Activated naive CD8-positive, alpha-beta T cell treated with anti-CD3 and anti-CD28 coated beads, Interleukin-2, amount 10 ng/mL, durations not matched to agents 7 days and 5 days (primary cell): Measurements from ENCODE around the gene ADAM17. TPM values are rescaled to one million over a fixed set of nuclear protein-coding genes. Genes with fewer than 3 reads are reported as not detected.
A peak's percentile ranks its signal among the peaks of the same experiment; 100 is the strongest.

Source experiments
- ATAC-seq: fragments of 150-1000 bp; cut with Tn5 transposase; one replicate; pipeline ENCODE4 v1.10.0; 2021; ENCODE audit warnings: low read depth, moderate library complexity
- POLR2A ChIA-PET: fragments of 350-600 bp; sonication (Branson Sonifier 250); formaldehyde crosslinking; loops from one replicate; lab custom pipeline; 2021; ENCODE audit warnings: antibody characterized with exemption; lab: Charles Lee
- DNase-seq: peaks from one replicate; pipeline ENCODE4 v3.0.0; 2021
- H3K27ac Mint-ChIP-seq: one replicate; pipeline ENCODE4 v1.8.0; 2022; ENCODE audit warnings: mild to moderate bottlenecking, mixed read lengths
- H3K27me3 Mint-ChIP-seq: one replicate; pipeline ENCODE4 v1.8.0; 2022; ENCODE audit warnings: mild to moderate bottlenecking, moderate library complexity, mixed read lengths
- H3K36me3 Mint-ChIP-seq: one replicate; pipeline ENCODE4 v1.8.0; 2021; ENCODE audit warnings: mild to moderate bottlenecking, mixed read lengths
- H3K4me1 Mint-ChIP-seq: one replicate; pipeline ENCODE4 v1.8.0; 2021; ENCODE audit warnings: mixed read lengths
- H3K4me3 Mint-ChIP-seq: one replicate; pipeline ENCODE4 v1.8.0; 2022; ENCODE audit warnings: mild to moderate bottlenecking, moderate library complexity, mixed read lengths
- H3K9me3 Mint-ChIP-seq: one replicate; pipeline ENCODE4 v1.8.0; 2021; ENCODE audit warnings: mixed read lengths
- total RNA-seq, 2 experiments: library from RNA; stranded (reverse); gene quantifications; one replicate each; pipeline ENCODE4 v1.2.3, GENCODE V29; 2021

The ADAM17 gene
- total RNA-seq, 2 experiments from 2014 or later: 24.7 to 25.3 TPM

GRCh38 chr2:9493478-9493877 is 62.2 kb downstream of the ADAM17 start:
- Mint-ChIP-seq H3K27ac (no peak overlapping the region), H3K36me3 (peaks cover 28% of the 10 kb centered on the region), H3K4me3 (no peak overlapping the region), H3K9me3 (no peaks in the 10 kb centered on the region), H3K27me3 (no peaks in the 10 kb centered on the region), H3K4me1 (peaks cover 10% of the 10 kb centered on the region)
- POLR2A ChIA-PET: interaction anchor here (0.6 kb wide), 1 partner anchor 18 kb away, joined by 3 read pairs; no protein-coding TSS in a partner anchor
- DNase-seq: no peak
- ATAC-seq: no peak

- no peaks in the 10 kb centered on the region for H3K9me3 Mint-ChIP-seq
- H3K27ac Mint-ChIP-seq: no peak overlapping the region
- POLR2A ChIA-PET: no interaction called here
- DNase-seq: no peak
- ATAC-seq: no peak
- peaks cover 31% of the 10 kb centered on the region for H3K36me3 Mint-ChIP-seq
- no peak overlapping the region for H3K4me3 Mint-ChIP-seq
- no peaks in the 10 kb centered on the region for H3K27me3 Mint-ChIP-seq
- peaks cover 10% of the 10 kb centered on the region for H3K4me1 Mint-ChIP-seq
Measured at GRCh38 chr2:9492927-9493326, 62.7 kb downstream of the ADAM17 start.

GRCh38 chr2:9490789-9491188 is 64.8 kb downstream of the ADAM17 start:
- POLR2A ChIA-PET: interaction anchor here (0.6 kb wide), 2 partner anchors 15 to 36 kb away, joined by 4 read pairs; no protein-coding TSS in a partner anchor
- Mint-ChIP-seq H3K4me1 (peaks cover 5% of the 10 kb centered on the region), H3K9me3 (no peaks in the 10 kb centered on the region), H3K36me3 (peaks cover 38% of the 10 kb centered on the region), H3K27me3 (no peaks in the 10 kb centered on the region), H3K27ac (no peak overlapping the region), H3K4me3 (no peak overlapping the region)
- ATAC-seq (no peak), DNase-seq (no peak)

GRCh38 chr2:9488583-9489547 is 66.8 kb downstream of the ADAM17 start:
- POLR2A ChIA-PET: interaction anchor here (0.7 kb wide), 1 partner anchor 15 kb away, joined by 3 read pairs; no protein-coding TSS in a partner anchor
- Mint-ChIP-seq H3K4me1 (peaks cover 5% of the 10 kb centered on the region), H3K27me3 (no peaks in the 10 kb centered on the region), H3K9me3 (no peaks in the 10 kb centered on the region), H3K4me3 (no peak overlapping the region), H3K27ac (no peak overlapping the region), H3K36me3 (peaks cover 44% of the 10 kb centered on the region)
- ATAC-seq (no peak), DNase-seq (no peak)

GRCh38 chr2:9484533-9484932 is 71.1 kb downstream of the ADAM17 start:
- Mint-ChIP-seq H3K9me3 (no peaks in the 10 kb centered on the region), H3K4me3 (no peak overlapping the region), H3K27ac (peak overlapping the region; percentile 21), H3K4me1 (peaks cover 5% of the 10 kb centered on the region), H3K27me3 (no peaks in the 10 kb centered on the region), H3K36me3 (peaks cover 32% of the 10 kb centered on the region)
- POLR2A ChIA-PET: interaction anchor here (0.8 to 1.5 kb wide), 2 partner anchors 9 to 11 kb away, joined by 3 to 4 read pairs; no protein-coding TSS in a partner anchor
- ATAC-seq (no peak), DNase-seq (no peak)

GRCh38 chr2:9483107-9483506 is 72.5 kb downstream of the ADAM17 start:
- Mint-ChIP-seq H3K27me3 (no peaks in the 10 kb centered on the region), H3K9me3 (no peaks in the 10 kb centered on the region), H3K4me3 (no peak overlapping the region), H3K36me3 (peaks cover 34% of the 10 kb centered on the region), H3K4me1 (peaks cover 12% of the 10 kb centered on the region), H3K27ac (no peak overlapping the region)
- no peak for DNase-seq
- POLR2A ChIA-PET: interaction anchor here (0.6 to 1.5 kb wide), 4 partner anchors 8 to 73 kb away, joined by 3 to 4 read pairs (median 4); partner anchors contain the start of gene ADAM17
- no peak for ATAC-seq

GRCh38 chr2:9480157-9480556 is 75.5 kb downstream of the ADAM17 start:
- DNase-seq (no peak), ATAC-seq (no peak)
- POLR2A ChIA-PET: no interaction called here
- Mint-ChIP-seq H3K4me3 (no peak overlapping the region), H3K36me3 (peaks cover 33% of the 10 kb centered on the region), H3K27me3 (no peaks in the 10 kb centered on the region), H3K4me1 (peaks cover 29% of the 10 kb centered on the region), H3K27ac (no peak overlapping the region), H3K9me3 (no peaks in the 10 kb centered on the region)

- peaks cover 26% of the 10 kb centered on the region for H3K36me3 Mint-ChIP-seq
- no peak for ATAC-seq
- H3K27me3 Mint-ChIP-seq: no peaks in the 10 kb centered on the region
- POLR2A ChIA-PET: no interaction called here
- peaks cover 29% of the 10 kb centered on the region for H3K4me1 Mint-ChIP-seq
- no peak for DNase-seq
- H3K27ac Mint-ChIP-seq: no peak overlapping the region
- no peaks in the 10 kb centered on the region for H3K9me3 Mint-ChIP-seq
- no peak overlapping the region for H3K4me3 Mint-ChIP-seq
Measured at GRCh38 chr2:9478526-9478925, 77.1 kb downstream of the ADAM17 start.

GRCh38 chr2:9477914-9478313 is 77.7 kb downstream of the ADAM17 start:
- ATAC-seq (no peak), DNase-seq (no peak)
- peaks cover 27% of the 10 kb centered on the region for H3K36me3 Mint-ChIP-seq
- no peaks in the 10 kb centered on the region for H3K27me3 Mint-ChIP-seq
- no peak overlapping the region for H3K4me3 Mint-ChIP-seq
- H3K27ac Mint-ChIP-seq: no peak overlapping the region
- peaks cover 33% of the 10 kb centered on the region for H3K4me1 Mint-ChIP-seq
- H3K9me3 Mint-ChIP-seq: no peaks in the 10 kb centered on the region
- POLR2A ChIA-PET: no interaction called here

GRCh38 chr2:9474361-9475057 is 81.1 kb downstream of the ADAM17 start, which contains the start of gene IAH1:
Gene IAH1, plus strand, starts transcription at chr2:9474551. Its CDS starts 16 bp downstream, at chr2:9474567.
- peaks cover 28% of the 10 kb centered on the region for H3K4me1 Mint-ChIP-seq
- peak within 1 kb of the TSS; percentile 86 for H3K27ac Mint-ChIP-seq
- H3K4me3 Mint-ChIP-seq: peak within 1 kb of the TSS; percentile 80
- no peaks in the 10 kb centered on the region for H3K9me3 Mint-ChIP-seq
- H3K27me3 Mint-ChIP-seq: no peaks in the 10 kb centered on the region
- peak; percentile 85 for ATAC-seq
- DNase-seq: peak; percentile 84
- peaks cover 31% of the 10 kb centered on the region for H3K36me3 Mint-ChIP-seq
- POLR2A ChIA-PET: interaction anchor here (0.6 to 3.2 kb wide), 12 partner anchors 9 to 327 kb away, joined by 3 to 35 read pairs (median 4); partner anchors contain the start of genes ADAM17, CPSF3, ITGB1BP1 and YWHAQ

GRCh38 chr2:9473985-9474360 is 81.7 kb downstream of the ADAM17 start:
- H3K27me3 Mint-ChIP-seq: no peaks in the 10 kb centered on the region
- ATAC-seq: peak; percentile 62
- DNase-seq: no peak
- H3K4me1 Mint-ChIP-seq: peaks cover 25% of the 10 kb centered on the region
- POLR2A ChIA-PET: interaction anchor here (0.6 to 3.2 kb wide), 11 partner anchors 10 to 370 kb away, joined by 3 to 35 read pairs (median 4); partner anchors contain the start of genes ADAM17, CPSF3, ITGB1BP1 and TAF1B
- H3K27ac Mint-ChIP-seq: peak overlapping the region; percentile 86
- peaks cover 29% of the 10 kb centered on the region for H3K36me3 Mint-ChIP-seq
- peak overlapping the region; percentile 76 for H3K4me3 Mint-ChIP-seq
- no peaks in the 10 kb centered on the region for H3K9me3 Mint-ChIP-seq

GRCh38 chr2:9473308-9473984 is 82.2 kb downstream of the ADAM17 start:
- Mint-ChIP-seq H3K27me3 (no peaks in the 10 kb centered on the region), H3K4me3 (peak overlapping the region; percentile 76), H3K27ac (peak overlapping the region; percentile 86), H3K4me1 (peaks cover 22% of the 10 kb centered on the region), H3K9me3 (no peaks in the 10 kb centered on the region), H3K36me3 (peaks cover 29% of the 10 kb centered on the region)
- ATAC-seq (peak; percentile 4), DNase-seq (peak; percentile 49)
- POLR2A ChIA-PET: interaction anchor here (0.7 to 3.2 kb wide), 10 partner anchors 10 to 370 kb away, joined by 3 to 35 read pairs (median 4); partner anchors contain the start of genes ADAM17, CPSF3, ITGB1BP1 and TAF1B
